HG02571 (cell line): Measurements from ENCODE around the gene TMEM69.
"Not testable (repeated sequence)": the region's sequence is repeated elsewhere in the genome, so short reads cannot be mapped to it uniquely, and the experiment has no call there.

Experiments
- ATAC-seq: cut with Tn5 transposase; IDR thresholded peaks from one replicate; pipeline ENCODE4 v1.9.1; 2021; ENCODE audit warnings: mild to moderate bottlenecking, moderate library complexity; ENCODE audit not compliant: unreplicated experiment

TMEM69 gene

GRCh38 chr1:45687754-45688740 is at the start of gene TMEM69:
TSS of gene TMEM69 (plus strand) at chr1:45688181. CDS start at chr1:45691069, 2,888 bp downstream.
- ATAC-seq = no peak

DNA sequence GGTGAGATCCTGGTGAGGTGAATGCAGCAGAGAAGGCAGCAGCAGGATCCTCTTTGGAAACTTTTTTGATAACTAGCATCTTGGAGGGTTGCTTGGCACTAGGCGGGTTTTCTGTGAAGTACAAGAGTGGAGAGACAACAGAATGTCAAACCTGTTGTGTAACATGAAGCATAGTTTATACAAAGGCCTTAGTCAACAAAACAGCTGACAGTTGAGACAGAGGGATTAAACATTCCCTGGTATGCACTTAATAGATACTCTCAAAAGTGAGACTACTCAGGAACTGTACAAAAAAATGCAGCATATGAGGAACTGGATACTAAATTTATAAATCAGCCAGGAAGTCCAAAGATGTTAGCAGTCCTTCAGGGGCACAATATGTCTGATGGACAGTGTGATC is 47.7 kb upstream of the TMEM69 start:
- ATAC-seq = no peak

- no peak for ATAC-seq
Measured at GRCh38 chr1:45643321-45643720, 44.7 kb upstream of the TMEM69 start.

DNA sequence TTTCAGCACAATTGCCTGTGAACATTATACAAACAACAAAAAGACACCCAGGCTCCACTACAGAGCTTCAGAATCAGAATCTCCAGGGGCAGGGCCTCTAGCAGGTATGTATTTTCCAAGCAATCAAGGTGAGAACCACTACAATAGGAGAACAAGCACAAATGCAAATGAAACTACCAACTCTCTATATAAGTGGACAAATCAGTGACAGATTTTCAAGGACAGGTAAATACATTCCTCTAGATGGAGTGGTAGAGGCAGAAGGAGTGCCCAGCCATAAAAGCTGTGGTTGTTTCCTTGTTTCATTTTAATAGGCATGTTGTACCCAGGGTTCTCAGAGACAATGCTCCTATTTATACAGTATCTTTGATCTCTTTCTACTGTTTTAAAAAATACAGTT is 44.0 kb upstream of the TMEM69 start:
- ATAC-seq = no peak

DNA sequence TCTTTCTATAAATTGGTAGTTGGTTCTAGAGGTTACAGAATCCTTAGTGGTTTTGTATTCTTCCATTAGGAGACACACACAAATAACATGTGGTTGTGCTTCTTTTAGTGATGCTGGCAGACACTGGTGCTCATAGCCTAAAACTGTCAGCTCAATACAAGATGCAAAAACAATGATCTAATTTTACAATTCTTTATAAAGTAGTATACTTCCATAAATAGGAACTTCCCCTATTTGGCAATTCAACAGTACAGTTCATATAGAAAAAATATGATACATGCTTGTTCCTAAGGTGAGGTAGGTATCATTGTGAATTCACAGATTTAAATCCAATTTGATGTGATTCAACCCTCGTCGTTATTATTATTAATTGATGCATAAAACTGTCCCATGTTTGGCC is 43.3 kb upstream of the TMEM69 start:
- ATAC-seq = no peak

DNA sequence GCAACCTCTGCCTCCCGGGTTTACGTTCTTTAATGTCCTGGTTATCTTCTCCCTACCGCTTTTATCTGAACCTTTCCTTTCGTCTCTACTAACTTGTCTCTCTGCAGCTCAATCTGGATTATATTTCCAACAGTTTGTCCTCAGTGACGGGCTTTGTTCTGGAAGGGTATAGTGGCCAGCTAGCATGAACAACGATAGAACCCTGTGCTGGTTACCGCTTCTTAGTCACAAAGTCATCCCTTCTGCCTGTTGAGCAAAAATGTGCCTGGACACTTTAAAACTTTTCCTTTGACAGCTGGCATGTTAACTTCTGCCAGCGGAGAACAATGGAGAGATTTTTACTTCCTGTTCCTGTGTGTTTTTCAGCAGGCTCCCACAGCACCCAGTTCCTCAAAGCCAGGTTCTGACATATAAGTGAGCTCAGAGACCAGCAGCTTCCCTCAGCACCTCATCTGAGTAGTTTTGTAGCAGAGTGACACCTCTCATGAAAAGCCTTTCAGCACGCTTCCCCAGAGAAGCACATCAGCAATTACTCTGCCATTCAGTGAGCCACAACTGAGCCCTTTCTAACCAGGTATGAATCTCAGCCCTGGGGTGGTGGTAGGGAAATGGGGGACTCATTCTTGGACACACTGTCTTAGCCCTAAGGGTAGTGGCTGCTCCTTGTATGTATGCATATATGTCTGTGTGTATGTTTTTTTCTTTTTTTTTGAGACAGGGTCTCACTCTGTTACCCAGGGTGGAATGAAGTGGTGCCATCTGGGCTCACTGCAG is 40.5 kb upstream of the TMEM69 start:
- ATAC-seq = no peak

DNA sequence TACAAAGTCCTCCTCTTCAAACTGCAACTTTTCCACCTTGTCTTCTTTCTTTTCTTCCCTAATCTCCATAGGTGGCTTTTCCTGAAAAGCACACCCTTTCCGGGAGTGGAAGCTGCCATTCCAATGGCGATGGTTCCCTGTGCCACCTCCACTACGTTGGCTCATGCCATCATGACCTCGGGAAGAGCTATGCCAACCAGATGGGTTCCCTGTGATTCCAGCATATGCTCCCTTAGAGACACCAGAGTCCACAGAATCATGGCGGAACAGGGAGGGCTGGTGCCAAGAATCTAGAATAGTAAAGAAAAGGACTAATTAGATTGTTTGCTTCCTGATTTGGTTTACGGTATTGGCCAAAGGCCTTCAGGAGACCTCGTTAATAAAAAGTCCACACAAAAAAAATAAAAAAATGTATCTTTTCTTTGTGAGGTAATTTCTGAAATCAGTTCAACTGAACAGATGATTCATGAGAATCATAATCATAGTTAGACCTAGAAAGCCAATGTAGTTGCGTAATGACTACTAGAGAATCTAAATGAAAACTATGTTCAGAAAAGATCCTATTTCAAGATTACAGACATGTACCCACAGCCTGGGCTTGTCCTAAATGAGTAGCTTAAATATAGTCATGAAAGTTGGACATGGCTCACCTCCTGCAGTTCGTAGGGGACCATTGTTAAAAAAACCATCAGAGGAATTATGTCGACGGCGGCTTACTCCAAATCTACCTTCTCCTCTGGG is 33.3 kb upstream of the TMEM69 start:
- ATAC-seq = no peak

DNA sequence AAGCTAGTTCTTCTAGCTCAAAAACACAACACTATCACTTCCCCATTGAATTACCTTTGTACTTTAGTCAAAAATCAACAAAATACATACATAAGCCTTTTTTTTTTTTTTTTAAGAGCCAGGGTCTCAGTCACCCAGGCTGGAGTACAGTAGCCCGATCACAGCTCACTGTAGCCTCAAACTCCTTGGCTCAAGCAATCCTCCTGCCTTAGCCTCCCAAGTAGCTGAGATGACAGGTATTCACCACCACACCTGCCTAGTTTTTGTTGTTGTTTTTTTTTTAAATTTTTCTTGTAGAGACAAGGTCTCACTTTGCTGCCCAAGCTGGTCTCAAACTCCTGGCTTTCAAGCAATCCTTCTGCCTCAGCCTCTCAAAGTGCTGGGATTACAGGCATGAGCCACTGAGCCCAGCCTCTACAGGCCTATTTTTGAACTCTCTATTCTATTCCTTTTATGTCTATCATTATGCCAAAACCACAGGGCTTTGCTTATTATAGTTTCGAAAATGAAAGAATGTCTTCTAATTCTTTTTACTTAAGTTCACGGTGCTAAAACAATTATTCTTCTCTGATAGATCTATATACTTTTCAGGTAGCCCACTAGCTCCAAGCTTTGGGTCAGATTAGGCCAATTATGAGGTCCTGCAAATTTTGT is 31.3 kb upstream of the TMEM69 start:
- ATAC-seq = no peak

DNA sequence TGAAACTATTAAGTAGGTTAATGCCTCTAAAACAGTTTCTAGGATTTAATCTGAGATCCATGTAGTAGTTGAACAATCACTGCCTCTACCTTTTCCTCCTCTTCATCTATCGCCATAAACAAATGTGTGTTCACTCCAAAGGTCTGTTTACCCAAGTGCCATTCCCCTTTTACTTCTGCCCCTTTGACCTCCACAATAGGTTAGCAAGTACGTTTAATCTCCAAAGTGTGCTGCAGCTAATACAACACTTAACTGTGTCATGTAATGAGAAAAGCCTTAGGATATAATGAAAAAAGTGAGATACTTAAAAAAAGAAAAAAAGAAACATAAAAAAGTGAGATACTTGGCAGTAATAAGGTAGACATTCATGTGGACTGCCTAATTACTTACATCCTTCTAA is 29.8 kb upstream of the TMEM69 start:
- ATAC-seq = no peak

GRCh38 chr1:45659222-45659621 is 28.8 kb upstream of the TMEM69 start:
- ATAC-seq = no peak

GRCh38 chr1:45660336-45660735 is 27.6 kb upstream of the TMEM69 start:
- ATAC-seq = no peak

DNA sequence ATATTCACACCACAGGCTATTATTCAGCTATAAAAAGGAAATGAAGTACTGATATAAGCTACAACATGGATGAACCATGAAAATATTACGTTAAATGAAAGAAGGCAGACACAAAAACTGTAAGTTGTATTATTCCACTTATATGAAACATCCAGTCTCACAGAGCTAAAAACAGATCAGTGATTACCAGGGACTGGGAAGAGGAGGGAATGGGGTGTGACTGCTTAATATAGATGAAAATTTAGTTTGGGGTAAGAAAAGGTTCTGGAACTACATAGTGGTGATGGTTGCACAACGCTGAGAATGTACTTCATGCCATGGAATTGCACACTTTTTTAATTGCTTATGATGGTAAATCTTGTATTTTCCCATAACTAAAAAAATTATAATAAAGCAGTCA is 21.1 kb upstream of the TMEM69 start:
- no peak for ATAC-seq

- ATAC-seq = no peak
Measured at GRCh38 chr1:45667321-45668111, 20.5 kb upstream of the TMEM69 start.

- ATAC-seq = no peak
Measured at GRCh38 chr1:45668526-45668925, 19.5 kb upstream of the TMEM69 start.

GRCh38 chr1:45669379-45669778 is 18.6 kb upstream of the TMEM69 start:
- no peak for ATAC-seq

DNA sequence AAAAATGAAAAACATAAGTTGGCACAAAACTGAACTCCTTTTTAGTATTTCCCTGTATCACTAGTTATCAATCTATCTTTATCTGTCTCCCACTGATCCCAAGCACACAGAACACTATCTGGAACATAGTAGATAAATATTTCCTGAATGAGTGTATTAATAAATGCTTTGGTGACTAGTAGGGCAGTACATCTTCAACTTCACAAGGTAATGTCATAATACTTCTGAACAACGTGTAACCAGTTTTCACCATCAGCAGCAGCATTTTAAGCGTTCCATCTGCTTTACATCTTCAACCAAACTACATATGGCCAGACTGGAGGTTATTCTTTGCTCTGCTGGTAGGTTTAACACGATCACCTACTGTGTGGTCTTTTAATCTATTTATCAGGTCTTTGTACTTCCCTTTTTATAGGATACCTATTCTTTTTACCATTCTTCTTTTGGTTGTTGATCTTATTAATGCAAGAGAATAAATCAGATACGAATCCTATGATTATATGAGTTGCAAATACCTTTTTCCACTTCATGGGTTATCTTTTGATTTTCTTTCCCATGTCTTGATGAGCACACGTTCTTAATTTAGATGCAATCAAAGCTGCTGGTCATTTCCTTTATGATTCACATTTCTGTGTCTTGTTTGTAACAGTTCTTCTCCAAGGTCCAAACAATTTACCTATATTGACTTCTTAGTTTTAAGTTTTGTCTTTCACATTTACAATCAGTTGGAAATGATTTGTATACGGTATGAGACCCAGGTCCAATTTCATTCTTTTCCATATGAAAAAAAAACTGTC is 17.9 kb upstream of the TMEM69 start:
- ATAC-seq = no peak

DNA sequence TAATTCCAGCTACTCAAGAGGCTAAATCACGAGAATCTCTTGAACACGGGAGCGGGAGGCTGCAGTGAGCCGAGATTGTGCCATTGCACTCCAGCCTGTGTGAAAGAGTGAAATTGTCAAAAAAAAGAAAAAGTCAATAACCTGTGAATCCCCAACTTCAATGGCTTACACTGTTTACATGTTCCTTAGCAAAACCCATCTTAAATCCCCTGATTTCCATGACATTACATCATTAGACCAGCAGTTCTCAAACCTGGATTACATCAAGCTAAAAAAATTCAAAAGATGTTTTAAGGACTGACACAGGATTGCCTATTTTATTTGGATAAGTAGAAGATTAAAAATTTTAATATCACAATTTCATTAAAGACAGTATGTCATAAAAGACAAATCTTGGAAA is 14.0 kb upstream of the TMEM69 start:
- no peak for ATAC-seq

DNA sequence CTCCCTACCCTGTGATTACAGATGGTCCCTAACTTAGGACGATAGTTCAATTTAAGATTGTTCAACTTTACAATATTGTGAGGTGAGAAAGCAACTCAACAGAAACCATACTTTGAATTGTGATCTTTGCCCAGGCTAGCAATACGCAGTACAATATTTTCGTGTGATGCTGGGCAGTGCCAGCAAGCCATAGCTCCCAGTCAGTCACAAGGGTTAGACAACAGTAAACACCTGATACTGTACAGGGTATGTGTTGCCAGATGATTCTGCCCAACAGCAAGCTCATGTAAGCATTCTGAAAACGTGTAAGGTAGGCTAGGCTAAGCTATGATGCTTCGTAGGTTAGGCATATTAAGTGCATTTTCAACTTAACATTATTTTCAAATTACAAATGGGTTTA is 13.5 kb upstream of the TMEM69 start:
- no peak for ATAC-seq

DNA sequence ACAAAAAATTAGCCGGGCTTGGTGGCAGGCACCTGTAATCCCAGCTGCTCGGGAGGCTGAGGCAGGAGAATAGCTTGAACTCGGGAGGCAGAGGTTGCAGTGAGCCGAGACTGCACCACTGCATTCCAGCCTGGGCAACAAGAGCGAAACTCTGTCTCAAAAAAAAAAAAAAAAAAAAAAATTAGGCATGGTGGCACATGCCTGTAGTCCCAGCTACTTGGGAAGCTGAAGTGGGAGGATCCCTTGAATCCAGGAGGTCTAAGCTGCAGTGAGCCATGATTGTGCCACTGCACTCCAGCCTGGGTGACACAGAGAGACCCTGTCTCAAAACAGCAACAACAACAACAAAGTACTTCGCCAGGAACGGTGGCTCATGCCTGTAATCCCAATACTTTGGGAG is 11.4 kb upstream of the TMEM69 start:
- ATAC-seq = not testable (repeated sequence)
